GM12878 (cell line): ENCODE measurements around the gene IL1B. TPM values are rescaled to one million over a fixed set of nuclear protein-coding genes. Genes with fewer than 3 reads are reported as not detected.
A peak's percentile ranks its signal among the peaks of the same experiment; 100 is the strongest.

ENCODE experiments used
- ATAC-seq: fragments of 200-7000 bp; cut with Tn5 transposase; 3 replicates; pipeline ENCODE4 v1.9.1; 2020; ENCODE audit warnings: mild to moderate bottlenecking, moderate library complexity
- BruUV-seq: library from RNA; stranded (reverse); fragments of 400-500 nt; replicated peaks from 2 replicates; lab custom pipeline; 2021; lab: Mats Ljungman, UMichigan
- CTCF ChIA-PET: fragments of 300-600 bp; sonication (Branson Sonifier 250); formaldehyde crosslinking; extraction: SDS; loops from one replicate; lab custom pipeline; 2021; ENCODE audit warnings: inconsistent platforms; lab: Yijun Ruan, JAX
- POLR2A ChIA-PET: fragments of 350-600 bp; formaldehyde crosslinking; extraction: SDS; loops from one replicate; lab custom pipeline; 2021; ENCODE audit warnings: inconsistent platforms; lab: Charles Lee
- RAD21 ChIA-PET: fragments of 300-600 bp; sonication (Branson Sonifier 250); formaldehyde crosslinking; loops from one replicate; lab custom pipeline; 2023; ENCODE audit warnings: antibody characterized with exemption; ENCODE audit not compliant: unreplicated experiment; lab: Charles Lee
- SMC1A ChIA-PET: fragments of 300-600 bp; sonication (Branson Sonifier 250); formaldehyde crosslinking; loops from one replicate; lab custom pipeline; 2023; ENCODE audit not compliant: unreplicated experiment, uncharacterized antibody; lab: Charles Lee
- DNase-seq: peaks from one replicate; pipeline ENCODE4 v3.0.0-alpha.2; 2011; ENCODE audit warnings: low read depth, low spot score
- FAIRE-seq: peaks from 3 replicates; lab custom pipeline; 2011; peaks lifted over from hg19 to GRCh38; lab: Jason Lieb, UNC
- H2AFZ ChIP-seq: 2 replicates; pipeline ENCODE4 v1.6.0; 2011; ENCODE audit warnings: low read depth, low read length, control low read depth; ENCODE audit not compliant: control insufficient read depth
- H3K27ac ChIP-seq: 2 replicates; pipeline ENCODE4 v1.5.1; 2011; ENCODE audit warnings: control low read depth; ENCODE audit not compliant: control insufficient read depth, insufficient read depth
- H3K27me3 ChIP-seq, 2 experiments: replicated peaks in 1 of 2; 2 replicates each; pipeline versions ENCODE4 v1.6.0 to v1.6.1; 2011; ENCODE audit warnings: low read length in 1 of 2; ENCODE audit not compliant: control insufficient read depth in 2 of 2, insufficient read depth in 2 of 2
- H3K36me3 ChIP-seq, 2 experiments: 2 replicates each; pipeline ENCODE4 v1.5.1; 2011; ENCODE audit warnings: low read length in 1 of 2; ENCODE audit not compliant: control insufficient read depth in 2 of 2, insufficient read depth in 2 of 2
- H3K4me1 ChIP-seq: 2 replicates; pipeline ENCODE4 v1.6.1; 2011; ENCODE audit warnings: mild to moderate bottlenecking, low read length, moderate library complexity, mixed read lengths; ENCODE audit not compliant: control insufficient read depth, insufficient read depth
- H3K4me2 ChIP-seq: 2 replicates; pipeline ENCODE4 v1.6.0; 2011; ENCODE audit warnings: control low read depth; ENCODE audit not compliant: control insufficient read depth, insufficient read depth
- H3K4me3 ChIP-seq: fragments of 200-600 bp; sonication (generic); 2 replicates; pipeline ENCODE4 v1.5.1; 2016
- H3K79me2 ChIP-seq: 2 replicates; pipeline ENCODE4 v1.6.0; 2011; ENCODE audit warnings: low read length; ENCODE audit not compliant: control insufficient read depth, insufficient read depth
- H3K9ac ChIP-seq: 2 replicates; pipeline ENCODE4 v1.8.0; 2011; ENCODE audit warnings: low read length, control low read depth, mixed read lengths; ENCODE audit not compliant: control insufficient read depth, insufficient read depth
- H3K9me3 ChIP-seq: replicated peaks from 3 replicates; pipeline ENCODE4 v1.5.1; 2011; ENCODE audit warnings: mild to moderate bottlenecking, low read length; ENCODE audit not compliant: control insufficient read depth, insufficient read depth
- H4K20me1 ChIP-seq: 2 replicates; pipeline ENCODE4 v1.6.0; 2011; ENCODE audit not compliant: control insufficient read depth, insufficient read depth
- BHLHE40 ChIP-seq, 2 experiments: fragments of 450-650 bp in 1 of 2; IDR thresholded peaks; 2 replicates each; pipeline ENCODE4 v1.6.1; 2011 to 2017; ENCODE audit warnings: low read depth in 2 of 2, borderline replicate concordance in 1 of 2, improper control_type of control experiment in 1 of 2, low read length in 1 of 2, mild to moderate bottlenecking in 1 of 2
- EED ChIP-seq: sonication (generic); IDR thresholded peaks from 2 replicates; pipeline ENCODE4 v1.6.1; 2016; ENCODE audit warnings: antibody characterized with exemption, low read depth
- IKZF2 ChIP-seq, 2 experiments: fragments of 450-650 bp; IDR thresholded peaks; 2 replicates each; pipeline ENCODE4 v1.6.1; 2017; ENCODE audit warnings: mild to moderate bottlenecking in 2 of 2, moderate library complexity in 2 of 2
- IRF4 ChIP-seq: IDR thresholded peaks from 2 replicates; pipeline ENCODE4 v1.6.1; 2011; ENCODE audit warnings: low read depth, low read length
- ZNF384 ChIP-seq: IDR thresholded peaks from 2 replicates; pipeline ENCODE4 v1.6.1; 2012; ENCODE audit warnings: low read depth, mild to moderate bottlenecking, low read length, improper control_type of control experiment, borderline replicate concordance
- WGBS: methylation state at CpG from one replicate; pipeline ENCODE4 v1.1.6; 2016; ENCODE audit warnings: low lambda C conversion rate; ENCODE audit not compliant: insufficient replicate concordance, insufficient coverage; ENCODE audit errors: missing lambda C conversion rate; 5-methylcytosine and 5-hydroxymethylcytosine counted together
- in situ Hi-C: fragments of 300-500 bp; cut with MboI; formaldehyde crosslinking; loops from 9 replicates; pipeline ENCODE4 v1.14.3; 2018; ENCODE audit warnings: mixed read lengths
- intact Hi-C: fragments of 100-400 bp; cut with micrococcal nuclease; formaldehyde crosslinking; loops from one replicate; pipeline ENCODE4 v1.14.2; 2022; ENCODE audit not compliant: unreplicated experiment
- polyA plus RNA-seq, 11 experiments: library from polyadenylated mRNA; depleted of rRNA in 4 of 11; unstranded in 6 of 11; stranded (reverse) in 5 of 11; fragments of >200 nt; fragmentation: Nextera tagmentation in 4 of 11; fragmentation: Illumina TruSeq in 1 of 11; extraction: Ambion mirVana in 4 of 11; extraction: Trizol in 1 of 11; gene quantifications; 1 replicate in 1 of 11; 2 replicates in 10 of 11; pipeline versions ENCODE4 v1.2.1 to v1.2.3, GENCODE V29; 2011 to 2016; ENCODE audit warnings: inconsistent platforms in 2 of 11, missing spikeins in 2 of 11, low read depth in 1 of 11
- total RNA-seq, 4 experiments: library from RNA; depleted of rRNA in 3 of 4; stranded (reverse); fragments of >200 nt in 3 of 4; fragmentation: Illumina TruSeq in 1 of 4; extraction: Trizol in 1 of 4; gene quantifications; 2 replicates each; pipeline versions ENCODE4 v1.2.1 to v1.2.3, GENCODE V29; 2013 to 2021
- TF ChIP-seq, protein P1 (sequence below), 3 experiments: IDR thresholded peaks in 2 of 3; conservative IDR thresholded peaks in 1 of 3; 2 replicates each; pipeline ENCODE4 v1.5.1; 2011; ENCODE audit warnings: low read depth in 3 of 3, low read length in 3 of 3, mild to moderate bottlenecking in 3 of 3, control low read depth in 2 of 3, moderate library complexity in 2 of 3, inconsistent platforms in 1 of 3, mixed read lengths in 1 of 3; ENCODE audit not compliant: control insufficient read depth in 2 of 3, insufficient read depth in 1 of 3; ENCODE audit errors: extremely low read depth in 1 of 3
- TF ChIP-seq, protein P2 (sequence below): fragments of 450-650 bp; IDR thresholded peaks from 2 replicates; pipeline ENCODE4 v1.6.1; 2017; ENCODE audit warnings: mild to moderate bottlenecking, moderate library complexity
- TF ChIP-seq, protein P3 (sequence below): fragments of 450-650 bp; conservative IDR thresholded peaks from 2 replicates; pipeline ENCODE4 v1.6.1; 2017; ENCODE audit warnings: mild to moderate bottlenecking, moderate library complexity

Gene IL1B
- total and polyA plus RNA-seq, 10 of the 15 experiments (the other 5 are each of a cell fraction or from before 2014, with no cell fraction given): 0.20 to 1.6 (median 0.84) TPM

DNA sequence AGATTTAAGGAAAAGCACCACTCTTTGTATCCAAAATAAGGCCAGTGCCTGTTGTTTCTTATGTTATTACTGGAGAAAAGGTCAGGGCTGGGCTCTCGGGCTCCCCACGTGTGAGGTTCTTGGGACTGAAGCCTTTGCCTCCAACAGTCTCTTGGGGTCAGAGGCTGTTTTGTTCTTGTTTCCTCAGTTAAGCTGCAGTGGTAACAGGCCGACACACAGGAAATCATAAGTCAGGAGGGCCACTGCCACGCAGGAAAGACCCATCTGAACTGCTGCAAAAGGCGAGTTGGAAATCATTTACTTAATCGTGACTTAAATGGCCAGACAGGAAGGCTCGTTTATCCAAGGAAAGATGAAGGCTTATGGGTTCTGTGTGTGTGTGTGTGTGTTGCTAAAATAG, 44.1 kb upstream of the IL1B start (continued):
- TF ChIP-seq EED: 0 out of 2 replicates have a peak, but pooled peaks have one; percentile 7
- no peak for TF ChIP-seq BHLHE40 (IDR thresholded peaks at IDR 0.05; ENCODE audit: borderline replicate concordance in 1 of 2, low read depth in 2 of 2, low read length in 1 of 2)
- TF ChIP-seq, protein P1, sequence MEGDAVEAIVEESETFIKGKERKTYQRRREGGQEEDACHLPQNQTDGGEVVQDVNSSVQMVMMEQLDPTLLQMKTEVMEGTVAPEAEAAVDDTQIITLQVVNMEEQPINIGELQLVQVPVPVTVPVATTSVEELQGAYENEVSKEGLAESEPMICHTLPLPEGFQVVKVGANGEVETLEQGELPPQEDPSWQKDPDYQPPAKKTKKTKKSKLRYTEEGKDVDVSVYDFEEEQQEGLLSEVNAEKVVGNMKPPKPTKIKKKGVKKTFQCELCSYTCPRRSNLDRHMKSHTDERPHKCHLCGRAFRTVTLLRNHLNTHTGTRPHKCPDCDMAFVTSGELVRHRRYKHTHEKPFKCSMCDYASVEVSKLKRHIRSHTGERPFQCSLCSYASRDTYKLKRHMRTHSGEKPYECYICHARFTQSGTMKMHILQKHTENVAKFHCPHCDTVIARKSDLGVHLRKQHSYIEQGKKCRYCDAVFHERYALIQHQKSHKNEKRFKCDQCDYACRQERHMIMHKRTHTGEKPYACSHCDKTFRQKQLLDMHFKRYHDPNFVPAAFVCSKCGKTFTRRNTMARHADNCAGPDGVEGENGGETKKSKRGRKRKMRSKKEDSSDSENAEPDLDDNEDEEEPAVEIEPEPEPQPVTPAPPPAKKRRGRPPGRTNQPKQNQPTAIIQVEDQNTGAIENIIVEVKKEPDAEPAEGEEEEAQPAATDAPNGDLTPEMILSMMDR (IDR thresholded peaks at IDR 0.05 in 2 of 3, conservative IDR thresholded peaks at IDR 0.05 in 1 of 3; ENCODE audit: control insufficient read depth in 2 of 3, extremely low read depth in 1 of 3, insufficient read depth in 1 of 3, low read depth in 3 of 3, low read length in 3 of 3): no peak

DNA sequence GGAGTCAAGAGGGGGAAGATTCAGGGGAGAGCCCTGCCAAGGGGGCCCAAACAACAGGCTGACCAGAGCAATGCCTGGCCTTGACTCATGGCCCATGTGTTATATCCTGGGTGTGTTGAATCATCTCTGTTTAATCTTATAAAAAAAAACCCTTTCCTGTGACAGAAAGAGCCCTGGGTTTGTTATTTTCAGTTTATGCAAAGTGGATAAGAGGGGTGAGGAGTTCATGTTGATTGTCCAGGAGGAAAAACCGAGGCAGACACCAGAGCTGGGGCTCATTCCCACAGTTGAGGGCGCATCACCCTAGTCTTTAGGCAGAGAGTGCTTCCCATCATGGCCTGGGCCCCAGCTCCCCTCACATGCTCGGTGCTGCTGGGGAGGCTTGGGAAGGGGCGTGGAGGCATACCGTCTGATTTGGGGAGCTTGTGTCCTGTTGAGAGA, 43.5 kb upstream of the IL1B start:
- CTCF ChIA-PET: interaction anchor here (0.8 to 12.0 kb wide), 7 partner anchors 12 to 155 kb away, joined by 3 to 496 read pairs (median 4); no protein-coding TSS in a partner anchor
- WGBS: 68% methylated on average over 5 of the region's 5 CpGs
- in situ Hi-C loops (no loop called here), intact Hi-C loops (loop anchor here (2.0 kb wide), 3 partner anchors 39 to 75 kb away; no protein-coding TSS in a partner anchor)
- ATAC-seq (peak; percentile 25), DNase-seq (no peak), FAIRE-seq (no peak)
- Histone ChIP-seq H3K4me1 (peaks cover 29% of the 10 kb centered on the region), H3K4me3 (no peak overlapping the region), H3K9me3 (no peaks in the 10 kb centered on the region), H4K20me1 (no peaks in the 10 kb centered on the region), H3K4me2 (peak overlapping the region; percentile 56), H3K79me2 (no peaks in the 10 kb centered on the region), H3K36me3 (no peaks in the 10 kb centered on the region), H3K27ac (peak overlapping the region; percentile 75), H2AFZ (peak overlapping the region; percentile 46), H3K27me3 (no peaks in the 10 kb centered on the region), H3K9ac (no peak overlapping the region)
- RAD21 ChIA-PET: interaction anchor here (1.1 to 11.8 kb wide), 8 partner anchors 43 to 173 kb away, joined by 3 to 281 read pairs (median 4); partner anchors contain the start of gene IL1B
- POLR2A ChIA-PET: interaction anchor here (0.5 to 1.6 kb wide), 5 partner anchors 41 to 296 kb away, joined by 3 to 7 read pairs (median 3); no protein-coding TSS in a partner anchor
- SMC1A ChIA-PET: interaction anchor here (0.6 to 12.1 kb wide), 10 partner anchors 9 to 152 kb away, joined by 3 to 362 read pairs (median 8); partner anchors contain the start of gene IL1B
- no TSS peak for BruUV-seq
- TF ChIP-seq ZNF384 (peak; percentile 27; the same call in 1 of the 2 replicates), IKZF2 (IDR thresholded peaks at IDR 0.05) (0 out of 4 replicates have a peak, but pooled peaks of 1 of the 2 experiments have one; percentile 10), EED (0 out of 2 replicates have a peak, but pooled peaks have one; percentile 11), IRF4 (no peak)
- TF ChIP-seq, protein P2, sequence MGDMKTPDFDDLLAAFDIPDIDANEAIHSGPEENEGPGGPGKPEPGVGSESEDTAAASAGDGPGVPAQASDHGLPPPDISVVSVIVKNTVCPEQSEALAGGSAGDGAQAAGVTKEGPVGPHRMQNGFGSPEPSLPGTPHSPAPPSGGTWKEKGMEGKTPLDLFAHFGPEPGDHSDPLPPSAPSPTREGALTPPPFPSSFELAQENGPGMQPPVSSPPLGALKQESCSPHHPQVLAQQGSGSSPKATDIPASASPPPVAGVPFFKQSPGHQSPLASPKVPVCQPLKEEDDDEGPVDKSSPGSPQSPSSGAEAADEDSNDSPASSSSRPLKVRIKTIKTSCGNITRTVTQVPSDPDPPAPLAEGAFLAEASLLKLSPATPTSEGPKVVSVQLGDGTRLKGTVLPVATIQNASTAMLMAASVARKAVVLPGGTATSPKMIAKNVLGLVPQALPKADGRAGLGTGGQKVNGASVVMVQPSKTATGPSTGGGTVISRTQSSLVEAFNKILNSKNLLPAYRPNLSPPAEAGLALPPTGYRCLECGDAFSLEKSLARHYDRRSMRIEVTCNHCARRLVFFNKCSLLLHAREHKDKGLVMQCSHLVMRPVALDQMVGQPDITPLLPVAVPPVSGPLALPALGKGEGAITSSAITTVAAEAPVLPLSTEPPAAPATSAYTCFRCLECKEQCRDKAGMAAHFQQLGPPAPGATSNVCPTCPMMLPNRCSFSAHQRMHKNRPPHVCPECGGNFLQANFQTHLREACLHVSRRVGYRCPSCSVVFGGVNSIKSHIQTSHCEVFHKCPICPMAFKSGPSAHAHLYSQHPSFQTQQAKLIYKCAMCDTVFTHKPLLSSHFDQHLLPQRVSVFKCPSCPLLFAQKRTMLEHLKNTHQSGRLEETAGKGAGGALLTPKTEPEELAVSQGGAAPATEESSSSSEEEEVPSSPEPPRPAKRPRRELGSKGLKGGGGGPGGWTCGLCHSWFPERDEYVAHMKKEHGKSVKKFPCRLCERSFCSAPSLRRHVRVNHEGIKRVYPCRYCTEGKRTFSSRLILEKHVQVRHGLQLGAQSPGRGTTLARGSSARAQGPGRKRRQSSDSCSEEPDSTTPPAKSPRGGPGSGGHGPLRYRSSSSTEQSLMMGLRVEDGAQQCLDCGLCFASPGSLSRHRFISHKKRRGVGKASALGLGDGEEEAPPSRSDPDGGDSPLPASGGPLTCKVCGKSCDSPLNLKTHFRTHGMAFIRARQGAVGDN: peak; percentile 42; the same call in 1 of the 2 replicates
- TF ChIP-seq, protein P3, sequence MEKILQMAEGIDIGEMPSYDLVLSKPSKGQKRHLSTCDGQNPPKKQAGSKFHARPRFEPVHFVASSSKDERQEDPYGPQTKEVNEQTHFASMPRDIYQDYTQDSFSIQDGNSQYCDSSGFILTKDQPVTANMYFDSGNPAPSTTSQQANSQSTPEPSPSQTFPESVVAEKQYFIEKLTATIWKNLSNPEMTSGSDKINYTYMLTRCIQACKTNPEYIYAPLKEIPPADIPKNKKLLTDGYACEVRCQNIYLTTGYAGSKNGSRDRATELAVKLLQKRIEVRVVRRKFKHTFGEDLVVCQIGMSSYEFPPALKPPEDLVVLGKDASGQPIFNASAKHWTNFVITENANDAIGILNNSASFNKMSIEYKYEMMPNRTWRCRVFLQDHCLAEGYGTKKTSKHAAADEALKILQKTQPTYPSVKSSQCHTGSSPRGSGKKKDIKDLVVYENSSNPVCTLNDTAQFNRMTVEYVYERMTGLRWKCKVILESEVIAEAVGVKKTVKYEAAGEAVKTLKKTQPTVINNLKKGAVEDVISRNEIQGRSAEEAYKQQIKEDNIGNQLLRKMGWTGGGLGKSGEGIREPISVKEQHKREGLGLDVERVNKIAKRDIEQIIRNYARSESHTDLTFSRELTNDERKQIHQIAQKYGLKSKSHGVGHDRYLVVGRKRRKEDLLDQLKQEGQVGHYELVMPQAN: no peak
